GM21717 (cell line): ENCODE measurements around the gene SYNPO.

Experiments
- ATAC-seq: cut with Tn5 transposase; IDR thresholded peaks from one replicate; pipeline ENCODE4 v1.9.1; 2021; ENCODE audit warnings: mild to moderate bottlenecking, moderate library complexity; ENCODE audit not compliant: unreplicated experiment

The SYNPO gene

DNA sequence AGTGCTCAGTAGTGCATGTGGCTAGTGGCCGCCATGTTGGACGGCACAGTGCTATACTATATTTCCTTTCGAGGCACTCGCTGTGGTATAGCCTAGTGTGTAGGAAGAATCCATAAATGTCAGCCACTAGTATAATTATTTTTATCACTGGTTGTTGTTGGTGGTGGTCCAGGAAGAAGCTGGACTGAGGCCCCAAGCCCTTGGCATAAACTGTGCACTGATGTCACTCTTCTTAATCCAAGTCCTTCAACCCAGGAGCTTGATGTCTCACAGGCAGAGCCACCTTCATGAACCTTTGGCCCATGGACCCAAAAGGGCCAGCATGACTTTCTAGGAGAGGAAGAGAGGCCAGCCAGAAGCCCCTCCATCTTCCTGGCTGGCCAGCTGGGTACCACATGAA is 32.5 kb upstream of the SYNPO start:
- no peak for ATAC-seq

DNA sequence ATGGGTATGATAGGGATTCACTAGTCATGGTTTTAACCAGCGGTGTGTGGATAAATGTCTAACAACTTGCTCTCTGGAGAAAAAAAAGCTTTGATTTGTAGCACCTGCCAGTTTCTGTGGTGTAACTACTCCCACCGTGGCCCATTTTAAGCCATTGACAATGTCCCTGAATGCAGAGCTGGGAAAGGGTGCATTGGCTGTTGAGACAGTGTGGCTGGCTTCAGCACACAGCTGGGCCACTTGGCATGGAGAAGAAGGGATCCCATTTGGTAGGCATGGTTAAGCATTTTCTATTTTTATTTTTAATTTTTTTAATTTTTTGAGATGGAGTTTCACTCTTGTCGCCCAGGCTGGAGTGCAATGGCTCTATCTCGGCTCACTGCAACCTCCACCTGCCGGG is 31.5 kb upstream of the SYNPO start:
- ATAC-seq: no peak

DNA sequence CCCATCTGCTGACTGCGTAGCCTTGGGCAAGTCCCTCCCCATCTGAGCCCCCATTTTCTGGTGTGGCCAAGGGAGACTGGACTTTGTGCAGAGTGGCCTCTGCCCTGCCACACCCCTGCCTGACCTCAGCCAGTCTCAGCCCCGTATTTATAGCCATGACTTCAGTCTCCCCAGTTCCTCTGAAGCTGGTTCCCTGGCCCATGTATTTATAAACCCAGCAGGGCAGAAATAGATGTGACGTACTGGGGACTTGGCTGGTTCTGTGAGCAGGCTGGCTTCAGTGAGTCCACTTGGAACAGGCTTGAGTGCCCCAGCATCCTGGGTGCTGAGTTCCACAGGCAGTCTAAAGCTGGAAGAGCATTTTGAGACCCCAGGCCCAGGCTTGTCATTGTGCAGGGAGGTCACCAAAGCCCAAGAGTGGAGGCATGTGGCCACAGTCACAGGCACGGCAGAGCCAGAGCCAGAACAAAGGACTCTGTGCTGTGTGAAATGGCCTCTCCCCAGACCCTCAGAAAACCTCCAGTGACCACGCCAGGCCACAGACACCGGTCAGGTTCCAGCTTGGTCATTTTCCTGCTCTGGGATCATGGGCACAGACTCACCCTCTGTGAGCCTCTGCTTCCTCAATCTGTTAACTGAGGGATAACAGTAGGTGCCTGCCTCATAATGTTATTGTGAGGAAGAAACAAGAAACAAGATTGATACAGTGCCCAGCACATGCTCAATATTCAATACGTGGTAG is 30.4 kb upstream of the SYNPO start:
- ATAC-seq: no peak

DNA sequence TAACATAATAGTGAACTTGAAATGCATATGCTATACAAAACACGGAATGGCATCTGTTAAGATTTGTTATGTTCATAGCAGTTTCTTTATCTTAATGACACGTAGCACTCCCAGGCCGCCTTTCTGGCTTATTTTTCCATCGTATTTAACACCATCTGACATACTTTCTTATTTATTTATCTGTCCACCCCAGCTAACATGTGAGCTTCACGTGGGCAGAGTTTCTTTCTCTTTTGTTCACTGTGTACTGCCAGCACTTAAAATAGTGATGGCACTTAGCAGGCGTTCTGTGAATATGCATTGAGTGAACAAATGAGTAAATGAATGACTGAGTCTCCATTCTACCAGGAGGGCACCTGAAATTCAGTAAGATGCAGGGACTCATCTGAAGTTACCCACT is 29.4 kb upstream of the SYNPO start:
- no peak for ATAC-seq

DNA sequence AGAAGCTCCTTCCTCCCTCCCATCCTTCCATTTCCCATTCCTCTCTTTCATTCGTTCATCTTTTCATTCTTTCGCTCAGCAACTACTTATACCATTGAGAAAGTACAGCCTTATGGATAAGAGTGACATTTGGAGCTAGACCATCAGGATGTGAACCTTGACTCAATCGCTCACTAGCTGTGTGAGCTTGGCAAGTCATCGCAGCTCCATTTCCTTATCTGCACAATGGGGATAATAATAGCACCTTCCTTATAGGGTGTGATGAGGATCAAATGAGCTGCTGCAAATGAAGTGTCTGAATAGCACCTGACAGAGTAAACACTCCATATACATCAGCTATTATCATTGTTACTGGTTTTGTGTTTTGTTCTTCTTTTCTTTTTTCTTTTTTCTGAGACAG is 28.1 kb upstream of the SYNPO start:
- ATAC-seq: no peak

DNA sequence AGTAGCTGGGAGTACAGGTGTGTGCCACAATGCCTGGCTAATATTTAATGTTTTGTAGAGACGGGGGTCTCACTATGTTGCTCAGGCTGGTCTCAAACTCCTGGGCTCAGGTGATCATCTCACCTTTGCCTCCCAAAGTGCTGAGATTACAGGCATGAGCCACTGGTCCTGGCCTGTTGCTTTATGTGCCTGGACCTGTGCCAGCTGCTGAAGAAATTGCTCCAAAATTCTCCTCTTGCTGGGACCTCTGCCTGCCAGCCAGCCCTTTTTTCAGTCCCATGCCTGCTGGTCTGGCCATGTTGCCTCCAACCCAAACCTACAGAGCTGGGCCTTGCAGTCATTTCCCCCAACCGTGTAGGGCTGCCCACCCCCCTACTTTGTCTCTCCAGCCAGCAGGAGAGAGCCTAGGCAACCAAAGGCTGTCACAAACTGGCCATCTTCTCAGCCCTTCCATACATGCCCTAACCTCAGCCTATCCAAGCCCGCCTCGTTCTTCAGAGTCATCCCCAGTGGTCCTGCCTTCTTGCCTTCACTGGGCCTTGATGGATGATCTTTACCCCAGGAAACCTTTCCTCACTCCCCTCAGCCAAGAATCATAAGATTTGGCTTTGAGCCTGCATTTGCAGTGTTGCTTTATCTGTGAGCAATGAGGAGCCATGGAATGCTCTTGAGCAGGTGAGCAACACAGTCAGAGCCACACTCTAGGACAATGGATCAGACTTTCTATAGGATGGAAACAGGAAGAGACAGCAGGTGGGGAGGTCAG is 27.4 kb upstream of the SYNPO start:
- no peak for ATAC-seq

DNA sequence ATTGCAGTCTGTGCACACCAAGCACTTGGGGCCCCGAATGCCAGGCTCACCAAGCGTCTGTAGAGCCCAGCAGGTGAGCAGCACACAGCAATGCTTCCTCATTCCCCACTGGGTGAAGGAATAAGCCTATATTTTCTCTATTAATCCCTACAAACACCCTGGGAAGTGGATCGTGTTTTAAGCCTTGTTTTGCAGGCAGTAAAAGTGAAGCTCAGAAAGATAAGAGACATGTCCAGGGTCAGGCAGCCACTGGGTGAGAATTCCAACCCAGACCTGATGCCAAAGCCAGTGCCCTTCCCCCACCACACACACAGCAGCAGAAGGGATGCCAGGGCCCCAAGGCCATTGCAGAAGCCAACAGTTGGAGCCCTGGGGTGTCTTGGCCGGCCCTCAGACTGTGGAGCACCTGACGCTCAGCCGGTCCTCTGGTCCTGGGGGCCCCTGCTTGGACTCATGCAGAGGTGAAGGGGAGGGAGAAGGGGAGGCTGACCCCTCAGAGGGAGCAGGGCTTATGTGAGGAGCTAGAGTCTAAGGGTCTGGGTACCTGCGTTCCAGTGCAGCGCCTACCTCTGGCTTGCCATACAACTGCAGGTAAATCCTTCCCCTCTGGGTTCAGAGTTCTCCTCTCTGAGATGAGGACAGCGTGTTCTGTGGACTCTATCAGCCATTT is 26.3 kb upstream of the SYNPO start:
- ATAC-seq: no peak

DNA sequence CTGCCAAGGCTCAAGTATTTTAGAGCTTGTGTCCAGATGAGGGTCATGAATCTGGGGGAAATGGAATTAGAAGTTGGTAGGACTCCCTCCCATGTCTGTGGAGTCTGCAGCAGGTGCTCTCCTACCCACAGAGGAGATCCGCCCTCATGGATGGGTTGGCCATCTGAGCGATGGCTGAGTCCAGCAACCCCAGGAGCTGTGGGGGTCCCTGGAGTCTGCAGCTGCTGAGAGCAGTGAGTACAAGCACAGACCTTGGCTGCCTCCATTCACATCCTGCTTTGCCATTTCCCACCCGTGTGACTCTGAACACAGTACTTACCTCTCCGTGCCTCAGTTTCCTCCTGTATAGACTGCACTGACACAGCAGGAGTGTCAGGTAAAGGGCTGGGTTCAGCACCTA is 25.8 kb upstream of the SYNPO start:
- no peak for ATAC-seq

DNA sequence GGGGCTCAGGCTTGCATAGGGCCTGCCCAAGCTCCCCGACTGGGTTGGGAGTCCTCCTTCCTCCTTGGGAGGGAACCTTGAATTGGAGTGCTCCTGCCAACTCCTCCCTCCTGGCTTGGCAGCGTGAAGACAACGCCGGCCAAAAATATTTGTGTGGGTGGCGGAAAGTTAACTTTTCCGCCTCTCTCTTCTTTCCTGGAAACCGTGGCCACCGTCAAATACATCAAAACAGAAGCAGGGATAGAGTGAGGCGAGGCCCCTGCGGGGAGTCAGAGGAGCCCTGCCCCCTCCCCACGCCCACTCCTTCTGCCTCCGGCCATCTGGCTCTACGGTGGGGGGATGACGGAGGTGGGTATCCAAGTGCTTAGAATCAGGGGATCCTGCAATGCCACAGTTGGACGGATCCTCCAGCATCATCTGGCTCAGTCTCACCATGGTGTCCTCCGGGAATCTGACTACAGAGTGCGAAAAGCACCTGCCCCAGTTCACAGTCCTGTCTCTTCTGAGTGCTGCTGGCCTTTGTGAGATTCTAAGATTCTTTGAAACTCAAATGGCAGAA is 25.2 kb upstream of the SYNPO start:
- ATAC-seq: no peak

DNA sequence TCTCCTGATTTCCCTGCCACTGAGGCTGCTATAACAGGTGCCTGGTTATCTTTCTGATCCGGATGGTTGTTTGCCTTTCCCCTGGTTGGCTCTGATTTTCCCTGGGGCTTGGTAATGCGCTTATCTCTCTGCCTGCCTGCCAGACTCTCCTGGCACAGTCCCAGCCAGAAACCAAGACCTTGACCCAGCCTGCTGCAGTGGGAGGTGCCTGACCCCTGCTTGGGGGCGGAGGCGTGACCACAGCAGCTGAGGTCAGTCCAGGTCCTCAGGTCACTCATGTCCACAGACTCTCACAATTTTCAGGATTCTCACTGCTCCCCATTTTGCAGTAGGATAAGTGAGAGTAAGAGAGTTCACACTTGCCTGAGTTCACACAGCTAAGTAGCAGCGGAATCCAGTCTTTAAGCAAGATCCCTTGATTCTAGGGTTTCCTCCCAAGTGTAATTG is 24.4 kb upstream of the SYNPO start:
- ATAC-seq: no peak

DNA sequence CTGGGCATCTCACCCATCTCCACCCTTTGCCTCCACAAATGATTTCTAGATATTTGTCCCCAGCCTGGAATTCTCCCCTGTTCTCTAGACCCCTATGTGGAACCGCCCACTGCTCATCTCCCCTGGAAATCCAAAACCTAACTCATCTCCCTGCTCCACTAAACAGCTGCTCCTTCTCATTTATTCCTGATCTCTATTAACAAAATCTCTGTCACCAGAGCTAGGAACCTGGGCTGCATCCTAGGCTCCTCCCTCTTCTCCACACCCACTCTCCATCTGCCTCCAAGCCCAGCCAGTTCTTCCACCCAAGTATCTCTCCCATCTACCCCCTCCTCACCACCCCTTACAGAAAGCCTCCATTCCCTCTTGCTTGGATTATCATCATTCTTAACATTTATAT is 24.0 kb upstream of the SYNPO start:
- no peak for ATAC-seq

DNA sequence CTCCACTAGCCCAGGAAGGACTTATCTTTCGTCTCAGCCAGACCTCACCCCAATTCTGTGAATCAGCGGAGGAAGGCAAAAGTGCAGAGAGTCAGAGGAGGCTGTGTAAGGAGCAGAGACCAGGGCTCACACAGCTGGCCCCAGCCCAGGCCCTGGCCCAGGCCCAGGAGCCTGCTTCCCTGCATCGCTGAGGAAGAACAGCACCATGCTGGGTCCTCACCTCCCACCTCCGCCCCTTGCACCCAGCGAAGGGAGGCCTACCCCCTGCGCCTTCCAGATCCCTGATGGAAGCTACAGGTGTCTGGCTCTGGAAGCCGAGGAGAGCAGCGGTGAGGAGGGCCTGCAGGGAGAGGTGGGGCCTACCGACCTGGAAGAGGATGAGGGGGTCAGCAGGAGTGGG is 22.3 kb upstream of the SYNPO start:
- no peak for ATAC-seq

DNA sequence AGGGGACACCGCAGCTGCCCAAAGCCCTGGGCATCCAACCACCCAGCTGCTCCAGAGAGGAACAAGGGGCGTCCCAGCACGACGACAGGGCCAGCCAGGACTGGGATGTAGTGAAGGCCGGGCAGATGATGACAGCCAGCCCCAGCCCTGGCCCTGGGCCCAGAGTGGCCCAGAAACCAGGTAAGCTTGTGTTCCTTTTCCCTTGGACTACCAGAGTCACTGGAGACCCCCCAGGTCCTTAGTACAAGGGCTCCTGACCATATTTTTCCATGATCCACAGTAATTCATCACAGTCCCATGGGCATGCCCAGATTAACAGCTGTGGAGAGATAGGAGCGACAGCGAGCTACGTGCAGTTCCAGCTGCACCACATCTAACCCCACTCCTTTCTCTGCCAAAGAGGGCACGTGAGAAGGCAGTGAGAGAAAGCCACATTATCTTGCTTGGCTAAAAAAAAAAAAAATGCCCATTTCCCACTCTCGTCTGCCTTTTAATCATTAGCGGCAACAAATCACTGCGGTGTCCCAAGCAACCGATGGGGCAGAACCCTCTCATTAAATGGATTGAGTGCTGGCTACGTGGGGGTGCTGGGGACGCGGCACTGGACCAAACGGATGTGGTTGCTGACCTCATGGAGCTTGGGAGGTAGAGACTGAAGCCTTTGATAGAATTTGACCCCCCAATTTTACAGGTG is 21.7 kb upstream of the SYNPO start:
- no peak for ATAC-seq

DNA sequence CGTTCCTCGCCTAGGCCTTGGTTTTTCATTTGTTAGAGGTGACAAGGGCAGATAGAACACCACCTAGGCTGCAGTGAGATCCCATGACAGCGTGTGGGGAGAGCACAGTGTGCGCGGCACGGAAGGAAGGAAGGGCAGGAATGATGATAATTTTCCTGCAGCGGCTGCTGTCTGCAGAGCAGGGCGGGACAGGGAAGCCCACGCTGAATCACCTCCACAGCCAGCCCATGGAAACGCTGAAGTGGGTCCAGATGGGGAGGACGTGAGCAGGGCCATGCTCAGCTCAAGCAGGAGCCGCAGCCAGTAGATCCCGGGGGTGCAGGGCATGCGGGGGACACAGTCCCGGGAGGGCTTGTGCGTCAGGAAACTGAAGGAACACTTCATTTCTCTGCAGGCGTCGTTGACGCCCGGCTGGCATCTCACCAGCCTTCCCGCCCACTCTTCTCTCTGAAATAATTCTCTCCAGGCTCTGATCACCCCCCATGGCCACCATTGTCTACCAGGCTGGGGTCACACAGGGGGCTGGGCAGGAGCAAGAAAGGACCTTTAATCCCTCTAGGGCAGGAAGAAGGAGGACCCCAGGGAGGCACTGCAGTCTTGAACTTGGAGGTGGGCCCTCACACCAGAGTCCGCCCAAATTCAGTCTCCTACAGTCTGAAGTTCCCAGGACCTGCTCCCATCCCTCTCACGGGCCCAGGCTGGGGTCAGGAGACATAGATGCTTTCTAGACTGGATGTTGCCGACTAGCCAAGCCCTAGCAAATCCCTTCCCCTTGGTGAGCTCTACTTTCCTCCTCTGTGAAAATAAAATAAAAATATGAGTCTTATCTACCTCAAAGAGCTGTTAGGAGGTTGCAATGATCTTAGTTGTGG is 20.9 kb upstream of the SYNPO start:
- ATAC-seq: no peak

DNA sequence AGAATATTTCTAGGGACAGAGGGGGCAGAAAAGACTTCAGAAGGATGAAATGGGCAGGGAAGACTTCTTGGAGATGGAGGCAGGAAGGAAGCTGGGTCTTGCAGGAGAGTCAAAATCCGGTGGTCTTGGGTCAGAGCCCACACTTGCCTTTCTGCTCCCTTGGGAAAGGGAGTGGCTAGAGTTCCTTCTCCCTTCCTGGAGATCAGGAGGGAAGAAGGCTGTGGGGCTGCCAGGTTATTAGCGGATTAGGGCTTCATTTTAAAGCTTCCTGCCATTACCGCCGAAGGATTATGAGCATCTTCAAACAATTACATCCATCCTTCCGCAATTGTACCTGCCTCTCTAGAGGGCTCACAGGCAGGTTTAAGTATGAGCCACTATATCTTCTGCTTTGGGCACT is 19.2 kb upstream of the SYNPO start:
- ATAC-seq: no peak

DNA sequence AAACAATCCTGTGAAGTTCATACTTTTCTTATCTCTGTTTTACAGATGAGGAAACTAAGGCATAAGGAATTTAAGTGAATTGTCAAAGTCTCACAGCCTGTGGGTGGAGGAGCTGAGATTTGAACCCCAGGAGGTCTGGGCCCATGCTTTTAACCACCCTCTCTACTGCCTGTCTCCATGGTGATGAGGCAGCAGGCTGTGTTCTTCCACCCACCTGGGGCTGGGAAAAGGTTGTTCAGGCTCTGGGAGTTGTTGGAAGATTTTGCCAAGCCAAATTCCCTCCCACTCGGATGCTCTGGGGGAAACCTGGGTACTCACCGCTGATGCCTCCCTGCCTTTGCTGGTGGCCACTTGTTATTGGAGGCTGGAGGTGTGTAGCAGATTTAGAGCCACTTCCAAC is 18.3 kb upstream of the SYNPO start:
- ATAC-seq: no peak

DNA sequence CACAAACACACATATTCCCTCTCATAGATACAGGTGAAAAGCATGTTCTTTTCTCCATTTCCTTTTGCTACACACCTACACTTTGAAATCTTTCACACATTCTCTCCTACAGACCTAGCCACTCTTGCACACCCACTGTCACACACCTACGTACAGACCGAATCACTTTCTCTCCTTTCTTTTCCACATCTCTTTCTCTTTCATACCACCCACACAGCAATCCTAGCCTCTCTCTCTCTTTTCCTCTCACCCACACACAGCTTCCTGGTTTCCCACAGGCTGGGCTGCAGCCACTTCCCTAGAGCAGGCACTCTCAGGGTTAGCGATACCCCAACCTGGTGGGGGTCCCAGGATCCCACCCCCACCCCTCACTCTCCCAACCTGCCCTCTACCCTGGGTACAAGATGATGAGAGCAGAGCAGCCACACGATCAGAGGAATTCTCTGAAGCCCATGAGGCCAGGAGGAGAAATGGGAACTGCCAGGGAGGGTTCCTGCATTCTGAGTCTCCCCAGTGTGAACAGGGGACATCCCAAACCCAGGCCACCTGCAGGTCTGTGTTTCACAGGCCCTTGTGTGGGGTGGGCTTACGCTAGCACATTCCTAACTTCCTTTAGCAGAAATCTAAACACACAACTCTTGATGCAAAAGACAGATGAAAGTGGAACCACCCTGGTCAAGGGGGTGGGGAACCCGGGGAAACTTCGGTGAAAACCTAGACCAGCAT is 17.1 kb upstream of the SYNPO start:
- peak; percentile 27 for ATAC-seq

DNA sequence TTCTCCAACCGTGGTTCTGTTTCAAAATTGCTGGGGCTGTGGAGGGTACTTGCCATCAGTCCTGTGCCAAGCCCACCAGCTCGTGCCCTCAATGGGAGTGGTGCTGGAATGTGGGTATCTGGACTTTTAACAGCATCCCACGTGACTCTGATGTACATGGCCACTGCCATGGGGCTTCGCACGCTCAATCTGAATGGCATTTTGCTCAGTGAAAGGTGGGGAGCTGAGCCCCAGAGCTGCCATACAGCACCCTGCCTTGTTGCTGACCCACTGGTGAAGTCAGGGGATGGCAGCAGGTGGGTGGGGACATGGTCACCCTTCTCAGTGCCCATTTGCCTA is 16.6 kb upstream of the SYNPO start:
- ATAC-seq: peak; percentile 7

DNA sequence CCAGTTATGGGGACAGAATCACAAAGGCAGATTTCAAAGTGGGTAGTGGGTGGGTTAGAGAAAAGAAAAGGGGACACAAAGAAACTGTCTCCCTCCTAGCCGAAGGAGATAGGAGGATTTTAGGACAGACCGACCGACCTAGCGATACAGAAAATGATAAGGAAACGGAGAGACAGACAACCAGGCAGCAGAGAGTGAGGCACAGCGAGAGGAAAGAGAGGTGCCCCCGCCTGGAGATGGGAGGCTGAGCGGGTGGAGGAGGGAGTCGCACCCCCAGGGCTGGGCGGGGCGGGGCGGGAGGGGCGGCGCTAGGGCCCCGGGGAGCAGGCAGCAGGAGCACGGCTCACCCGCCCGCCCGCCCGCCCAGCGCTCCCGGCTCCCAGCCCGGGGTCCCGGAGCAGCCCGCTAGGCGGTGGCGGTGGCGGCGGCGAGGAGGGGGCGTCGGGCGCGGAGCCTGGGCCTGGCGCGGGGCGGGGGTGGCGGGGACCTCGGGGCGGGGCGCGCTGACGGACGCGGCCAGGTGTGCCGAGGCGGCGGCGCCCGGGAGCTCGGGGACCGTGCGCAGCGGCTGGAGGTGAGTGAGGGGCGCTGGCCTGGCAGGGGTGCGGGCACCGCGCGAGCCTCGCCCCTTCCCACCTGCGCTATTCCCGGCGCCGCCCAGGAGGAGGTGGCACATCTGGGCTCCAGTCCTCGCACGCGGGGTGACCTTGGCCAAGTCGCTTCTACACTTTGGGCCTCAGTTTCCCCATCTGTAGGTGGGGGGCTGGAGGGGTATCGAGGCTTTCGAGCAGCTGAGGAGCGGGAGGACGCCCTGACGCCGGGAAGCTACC is 15.9 kb upstream of the SYNPO start:
- ATAC-seq: no peak
